HG03469 (cell line): ENCODE results near the gene VSTM2B.

Experiments used
- ATAC-seq: cut with Tn5 transposase; IDR thresholded peaks from one replicate; pipeline ENCODE4 v1.9.1; 2021; ENCODE audit warnings: mild to moderate bottlenecking, moderate library complexity, moderate number of reproducible peaks; ENCODE audit not compliant: unreplicated experiment

VSTM2B gene

GRCh38 chr19:29515233-29515619, 10.6 kb upstream of the VSTM2B start:
- no peak for ATAC-seq

- ATAC-seq = no peak
Measured at GRCh38 chr19:29515706-29516357, 10.0 kb upstream of the VSTM2B start.

- no peak for ATAC-seq
Measured at GRCh38 chr19:29516358-29516725, 9.5 kb upstream of the VSTM2B start.

- no peak for ATAC-seq
Measured at GRCh38 chr19:29516821-29517395, 8.9 kb upstream of the VSTM2B start.

- ATAC-seq = no peak
Measured at GRCh38 chr19:29517412-29517811, 8.4 kb upstream of the VSTM2B start.

GRCh38 chr19:29517946-29518345, 7.8 kb upstream of the VSTM2B start:
- no peak for ATAC-seq

GRCh38 chr19:29519146-29519545, 6.6 kb upstream of the VSTM2B start:
- ATAC-seq = no peak

- no peak for ATAC-seq
Measured at GRCh38 chr19:29519931-29520330, 5.9 kb upstream of the VSTM2B start.

GRCh38 chr19:29520390-29520789, 5.4 kb upstream of the VSTM2B start:
- no peak for ATAC-seq

GRCh38 chr19:29521291-29522075, 4.3 kb upstream of the VSTM2B start:
- no peak for ATAC-seq

GRCh38 chr19:29523568-29523967, 2.2 kb upstream of the VSTM2B start:
- ATAC-seq = no peak

- ATAC-seq = no peak
Measured at GRCh38 chr19:29524201-29524911, 1.4 kb upstream of the VSTM2B start.

- ATAC-seq = no peak
Measured at GRCh38 chr19:29524912-29525831, 622 bp upstream of the VSTM2B start.

- no peak for ATAC-seq
Measured at GRCh38 chr19:29526730-29527499, 1.1 kb downstream of the VSTM2B start.

GRCh38 chr19:29527500-29528328, 1.9 kb downstream of the VSTM2B start:
- no peak for ATAC-seq

- no peak for ATAC-seq
Measured at GRCh38 chr19:29528350-29528945, 2.7 kb downstream of the VSTM2B start.

GRCh38 chr19:29528946-29529645, 3.3 kb downstream of the VSTM2B start:
- no peak for ATAC-seq
